ENCODE results near the gene PLD1.
A peak's percentile ranks its signal among the peaks of the same experiment; 100 is the strongest.
"Not testable (repeated sequence)": the region's sequence is repeated elsewhere in the genome, so short reads cannot be mapped to it uniquely, and the experiment has no call there.

Gene PLD1

DNA sequence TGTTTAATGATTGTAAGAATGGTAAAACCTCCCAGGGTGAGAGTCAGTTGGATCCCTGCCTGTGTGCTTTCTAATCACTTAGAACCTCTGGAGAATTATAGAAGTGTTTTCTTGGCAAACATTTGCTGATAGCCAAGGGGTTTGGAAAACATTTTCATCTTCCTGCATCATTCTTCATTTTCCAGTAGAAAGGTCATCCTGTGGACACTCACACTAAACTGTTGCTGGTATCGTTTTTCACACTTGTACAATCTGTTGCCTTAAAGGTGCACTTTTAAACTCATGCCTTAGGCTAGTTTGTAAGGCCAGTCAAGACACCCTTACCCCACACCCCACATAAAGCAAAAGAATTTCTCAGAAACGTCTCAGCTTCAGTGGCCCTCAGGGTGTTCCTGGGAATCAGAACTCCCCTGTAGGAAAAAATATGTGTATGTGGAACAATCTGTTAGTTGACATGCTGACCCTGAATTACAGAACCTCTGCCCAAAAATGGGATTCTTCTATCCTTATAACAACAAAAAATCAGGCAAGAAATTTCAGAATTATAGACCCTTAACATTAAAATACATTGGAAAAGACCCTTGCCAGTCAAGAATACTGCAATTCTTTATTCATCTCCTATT lies 5.8 kb upstream of the PLD1 start:
- DNase-seq = no peak

DNA sequence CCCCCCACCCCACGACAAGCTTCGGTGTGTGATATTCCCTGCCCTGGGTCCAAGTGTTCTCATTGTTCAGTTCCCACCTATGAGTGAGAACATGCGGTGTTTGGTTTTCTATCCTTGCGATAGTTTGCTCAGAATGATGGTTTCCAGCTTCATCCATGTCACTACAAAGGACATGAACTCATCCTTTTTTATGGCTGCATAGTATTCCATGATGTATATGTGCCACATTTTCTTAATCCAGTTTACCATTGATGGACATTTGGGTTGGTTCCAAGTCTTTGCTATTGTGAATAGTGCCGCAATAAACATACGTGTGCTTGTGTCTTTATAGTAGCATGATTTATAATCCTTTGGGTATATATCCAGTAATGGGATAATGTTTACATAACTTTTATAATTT lies 4.4 kb upstream of the PLD1 start:
- DNase-seq = not testable (repeated sequence)

DNA sequence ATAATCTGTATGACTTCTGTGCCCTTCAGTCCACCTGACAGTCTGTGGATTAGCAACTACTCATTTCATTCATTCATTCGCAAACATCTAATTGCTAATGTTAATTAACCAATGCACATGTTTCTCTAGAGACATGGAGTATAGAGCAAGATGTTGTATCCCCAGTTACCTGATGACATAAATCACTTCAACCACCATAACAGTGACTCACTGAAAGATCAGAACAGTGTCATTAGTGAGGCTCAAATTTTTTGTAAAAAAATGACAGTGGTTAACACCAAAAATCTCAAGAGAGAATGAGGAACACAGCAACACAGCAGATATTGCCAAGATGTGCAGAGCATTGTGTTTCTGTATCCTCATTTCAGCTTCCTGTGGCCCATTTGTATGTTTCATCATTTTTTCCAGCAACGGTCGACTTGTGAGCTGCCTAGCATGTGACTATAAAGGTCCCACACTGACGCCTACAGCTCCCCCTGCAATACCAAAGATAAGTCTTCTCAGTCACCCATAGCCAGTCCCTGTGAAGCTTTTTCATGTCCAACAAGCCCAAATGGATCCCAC lies 3.7 kb upstream of the PLD1 start:
- DNase-seq = peak; percentile 26

DNA sequence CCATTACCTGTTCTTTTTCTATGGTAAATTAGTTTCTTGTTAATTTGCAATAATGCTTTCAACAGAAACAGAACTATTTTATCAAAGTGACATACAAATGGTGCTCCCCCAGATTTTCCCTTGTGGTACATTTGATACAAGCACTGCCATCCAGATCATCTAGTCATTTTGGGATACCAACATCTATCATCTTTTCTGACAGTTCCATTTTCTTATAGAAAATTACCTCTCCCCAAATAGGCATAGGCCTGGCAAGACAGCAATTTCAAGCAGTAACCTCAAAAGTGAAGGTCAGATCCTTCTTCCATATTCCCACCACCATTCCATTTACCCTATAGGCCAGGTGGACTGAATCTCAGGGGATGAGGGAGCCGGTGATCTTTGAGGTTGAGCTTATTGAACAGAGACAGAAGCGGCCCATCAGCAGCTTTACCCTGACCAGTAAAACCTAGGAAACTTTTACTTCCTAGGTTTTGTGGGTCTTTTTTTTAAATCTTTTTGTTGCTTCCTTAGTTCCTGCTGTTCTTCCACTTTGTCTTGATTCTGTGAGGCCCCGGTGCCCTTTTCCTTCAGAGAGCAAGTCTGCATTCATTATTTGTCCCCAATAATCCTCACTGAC lies 3.1 kb upstream of the PLD1 start:
- DNase-seq = no peak

DNA sequence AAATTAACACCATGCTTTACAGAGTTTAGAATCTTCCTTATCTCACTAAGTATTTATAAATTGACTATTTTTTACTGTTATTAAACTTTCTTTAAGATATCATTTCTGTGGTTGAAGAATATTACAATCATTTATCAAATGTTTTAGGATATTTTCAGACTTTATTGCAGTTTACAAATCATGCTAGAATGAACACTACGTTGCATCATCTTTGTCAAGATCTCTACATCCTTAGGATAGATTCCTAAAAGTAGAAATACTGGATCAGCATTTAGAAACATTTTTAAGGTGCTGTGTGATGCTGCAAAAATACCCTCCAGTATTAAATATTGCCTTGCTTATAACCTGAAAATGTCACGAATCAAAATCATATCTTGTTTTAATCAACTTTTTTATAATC lies 2.5 kb upstream of the PLD1 start:
- DNase-seq = no peak

DNA sequence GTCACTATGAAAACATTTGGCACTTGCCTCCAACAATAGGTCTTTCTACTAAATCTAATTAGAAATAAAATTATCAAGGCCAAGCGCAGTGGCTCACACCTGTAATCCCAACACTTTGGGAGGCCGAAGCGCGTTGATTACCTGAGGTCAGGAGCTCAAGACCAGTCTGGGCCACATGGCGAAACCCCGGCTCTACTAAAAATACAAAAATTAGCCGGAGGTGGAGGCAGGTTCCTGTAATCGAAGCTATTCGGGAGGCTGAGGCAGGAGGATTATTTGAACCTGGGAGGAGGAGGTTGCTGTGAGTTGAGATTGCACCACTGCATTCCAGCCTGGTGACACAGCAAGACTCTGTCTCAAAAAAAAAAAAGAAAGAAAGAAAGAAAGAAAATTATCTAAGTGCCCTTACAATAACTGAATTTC lies 1.6 kb upstream of the PLD1 start:
- no peak for DNase-seq

DNA sequence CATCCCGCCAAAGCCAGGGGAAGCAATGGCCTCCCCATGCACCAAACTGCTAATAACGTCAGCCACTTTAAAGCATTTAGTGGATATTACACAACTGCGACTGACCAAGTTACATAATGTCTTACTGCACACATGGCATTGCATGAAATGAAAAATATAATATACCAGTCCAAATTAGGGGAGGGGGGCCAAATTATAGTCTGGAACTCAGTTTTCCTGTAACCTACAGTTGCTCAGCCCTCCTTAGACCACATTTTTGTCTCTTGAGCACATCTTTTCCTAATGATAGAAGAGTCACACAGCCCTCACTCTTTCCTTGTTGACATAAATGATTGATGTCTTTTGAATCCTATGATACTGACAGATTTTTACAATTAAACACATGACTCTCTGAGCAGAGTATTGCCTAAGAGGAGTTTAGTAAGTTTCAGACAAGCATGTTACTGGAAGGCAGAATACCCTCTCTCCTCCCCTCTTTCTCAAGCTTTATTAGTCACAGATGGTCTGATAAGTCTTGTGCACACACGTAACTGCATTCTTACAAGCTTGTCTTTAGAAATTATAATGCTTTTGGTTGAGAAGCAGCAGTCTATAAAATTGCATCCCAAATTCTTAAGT lies 1.1 kb upstream of the PLD1 start:
- no peak for DNase-seq

DNA sequence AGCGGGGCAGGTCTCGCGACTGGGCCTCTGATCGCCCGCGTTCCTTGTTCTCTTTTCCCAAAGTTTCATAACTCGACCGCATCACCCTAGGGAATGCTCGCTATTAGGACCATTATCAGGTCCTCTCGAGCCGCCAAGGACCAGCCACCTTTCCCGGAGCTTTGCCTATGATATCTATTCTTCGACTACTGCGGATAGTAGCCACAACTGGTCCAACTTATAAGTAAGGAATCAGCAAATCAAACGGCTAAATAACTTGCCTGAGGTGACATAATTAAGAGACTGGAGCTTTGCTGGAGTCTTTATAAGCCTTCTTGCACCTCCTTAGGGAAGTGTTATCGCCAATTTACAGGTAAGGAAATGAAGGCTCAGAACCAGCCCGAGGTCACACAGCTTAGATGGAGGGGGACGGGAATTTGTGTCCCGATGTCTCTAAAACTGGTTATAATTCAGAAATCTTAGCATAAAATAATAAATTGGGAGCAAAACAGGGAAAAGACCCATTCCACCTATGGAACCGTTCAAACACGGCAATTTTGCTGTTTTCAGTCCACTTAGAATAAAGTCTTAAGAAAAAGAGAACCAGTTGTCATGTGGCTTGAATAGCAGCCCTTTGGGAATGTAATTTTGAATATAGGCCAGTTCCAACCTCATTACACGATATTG lies 479 bp upstream of the PLD1 start:
- no peak for DNase-seq

DNA sequence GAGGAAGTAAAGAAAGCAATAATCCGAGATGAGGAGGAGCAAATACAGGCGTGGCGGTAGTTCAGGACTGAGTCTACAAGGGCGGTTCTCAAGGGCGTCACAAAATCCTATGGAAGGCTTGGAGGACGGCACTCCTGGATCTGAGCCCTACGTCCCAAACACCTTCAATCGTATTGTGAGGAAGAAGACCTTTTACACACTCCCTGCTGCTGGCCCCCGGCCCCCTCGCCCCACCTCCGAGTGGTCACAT lies 747 bp downstream of the PLD1 start:
- DNase-seq = no peak

DNA sequence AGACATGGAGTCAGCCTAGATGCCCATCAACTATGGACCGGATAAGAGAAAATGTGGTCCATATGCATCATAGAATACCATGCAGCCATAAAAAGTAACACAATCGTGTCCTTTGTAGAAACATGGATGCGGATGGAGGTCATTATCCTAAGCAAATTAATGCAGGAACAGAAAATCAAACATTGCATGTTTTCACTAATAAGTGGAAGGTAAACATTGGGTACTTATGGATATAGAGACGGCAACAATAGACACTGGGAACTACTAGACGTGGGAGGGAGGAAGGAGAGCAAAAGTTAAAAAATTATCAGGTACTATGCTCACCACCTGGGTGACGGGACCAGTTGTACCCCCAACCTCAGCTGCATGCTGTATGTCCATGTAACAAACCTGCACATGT lies 2.5 kb downstream of the PLD1 start:
- no peak for DNase-seq

DNA sequence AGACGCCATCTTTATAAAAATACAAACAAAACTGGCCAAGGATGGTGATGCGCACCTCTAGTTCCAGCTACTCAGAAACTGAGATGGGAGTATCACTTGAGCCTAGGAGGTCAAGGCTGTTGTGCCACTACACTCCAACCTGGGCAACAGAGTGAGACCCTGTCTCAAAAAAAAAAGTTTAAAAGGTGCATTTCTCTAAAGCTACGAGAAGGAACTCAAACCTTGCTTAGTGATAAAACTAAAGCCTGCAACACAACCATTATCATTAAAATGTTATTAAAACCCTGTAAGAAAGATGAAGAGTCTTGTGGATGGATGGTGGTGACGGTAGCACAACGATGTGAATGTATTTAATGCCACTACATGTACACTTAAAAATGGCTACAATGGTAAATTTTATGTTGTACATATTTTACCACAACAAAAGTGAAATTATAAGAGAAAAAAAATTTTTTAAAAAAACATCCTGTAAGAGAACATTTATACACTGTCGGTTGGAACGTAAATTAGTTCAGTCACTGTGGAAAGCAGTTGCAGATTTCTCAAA lies 3.1 kb downstream of the PLD1 start:
- no peak for DNase-seq

DNA sequence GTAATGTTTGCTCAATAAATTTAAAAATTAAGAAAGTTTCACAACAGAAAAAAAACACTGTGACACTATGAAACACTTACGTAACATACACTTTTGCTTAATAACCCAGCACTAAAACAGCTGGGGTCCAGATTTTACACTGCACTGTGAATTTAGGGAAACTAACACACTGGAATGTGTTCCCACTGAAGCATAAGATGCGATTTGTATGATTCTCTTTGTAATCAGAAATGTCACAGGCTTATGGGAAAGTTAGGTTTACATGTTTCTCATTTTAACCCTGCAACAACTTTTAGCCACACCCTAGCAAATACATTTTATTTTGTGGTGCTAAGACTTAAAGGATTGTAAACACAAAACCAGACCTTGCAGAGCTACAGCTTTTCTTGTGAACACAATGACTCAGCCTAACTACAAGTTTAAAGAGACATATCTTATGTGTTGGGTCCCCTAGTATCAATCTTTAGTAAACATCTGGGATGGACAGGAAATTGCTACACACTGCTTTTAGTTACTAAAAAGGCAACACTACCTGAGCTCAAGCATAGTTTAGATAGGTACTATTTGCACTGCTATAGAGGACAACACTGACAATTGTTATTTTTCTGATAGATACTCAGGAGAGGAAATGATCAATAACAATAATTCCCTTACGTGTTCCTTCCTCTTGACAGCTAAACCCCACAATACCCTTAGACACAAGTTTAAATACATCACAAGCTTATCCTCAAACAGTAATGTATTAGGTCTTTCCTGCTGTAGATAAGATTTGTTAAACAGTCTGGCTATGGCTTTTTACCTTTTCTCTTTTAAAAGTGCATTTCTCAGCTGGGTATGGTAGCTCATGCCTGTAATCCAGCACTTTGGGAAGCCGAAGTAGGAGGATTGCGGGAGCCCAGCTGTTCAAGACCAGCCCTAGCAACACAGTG lies 3.8 kb downstream of the PLD1 start:
- no peak for DNase-seq

DNA sequence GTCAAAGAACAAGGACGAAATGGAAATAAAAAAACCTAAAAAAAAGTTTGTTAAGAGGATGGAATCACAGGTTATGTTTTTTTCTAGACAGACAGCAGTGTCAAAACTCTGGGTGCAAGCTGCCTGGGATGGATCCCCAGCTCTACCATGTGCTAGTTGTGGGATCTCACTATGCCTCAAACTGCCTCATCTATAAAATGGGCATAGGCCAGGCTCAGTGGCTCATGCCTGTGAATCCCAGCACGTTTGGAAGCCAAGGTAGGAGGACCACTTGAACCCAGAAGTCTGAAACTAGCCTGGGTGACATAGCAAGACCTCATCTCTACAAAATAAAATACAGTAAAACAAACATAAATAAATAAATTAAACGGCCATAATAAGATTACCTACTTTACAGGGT lies 4.6 kb downstream of the PLD1 start:
- DNase-seq = no peak

DNA sequence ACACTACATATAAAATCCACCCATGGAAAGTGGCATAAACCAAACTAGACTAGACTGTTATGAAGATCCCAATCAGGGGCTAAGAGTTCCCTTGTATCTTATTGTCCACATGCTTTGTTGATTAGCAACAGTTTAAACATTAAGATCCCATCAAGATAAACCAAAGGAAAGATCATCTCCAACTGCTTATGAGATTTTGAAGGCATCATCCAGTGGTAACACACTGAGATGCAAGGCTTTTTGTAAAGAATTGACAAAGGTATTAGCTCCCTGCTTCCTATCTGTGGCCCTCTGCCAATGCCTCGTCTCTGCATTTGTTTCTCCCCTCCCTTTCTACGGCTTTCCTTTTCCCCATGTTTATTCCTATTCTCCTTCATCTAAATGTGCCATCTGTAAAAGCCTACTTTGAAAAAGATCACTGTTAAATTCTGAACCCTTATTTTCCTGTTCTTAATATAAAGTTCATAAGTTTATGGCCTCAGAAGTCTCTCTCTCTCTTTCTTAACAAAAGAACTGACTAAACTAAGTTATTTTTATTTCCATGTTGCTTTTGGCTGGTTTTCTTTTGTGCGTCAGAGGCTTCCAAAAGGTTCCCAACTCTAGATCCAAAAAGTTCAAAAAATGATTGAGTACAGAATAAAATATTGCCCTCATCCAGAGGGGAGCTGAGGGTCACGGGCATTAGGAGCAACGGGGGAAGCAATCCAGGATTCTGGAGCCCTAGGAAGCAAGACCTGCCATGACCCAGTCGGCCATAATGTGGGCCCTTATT lies 5.5 kb downstream of the PLD1 start:
- no peak for DNase-seq

DNA sequence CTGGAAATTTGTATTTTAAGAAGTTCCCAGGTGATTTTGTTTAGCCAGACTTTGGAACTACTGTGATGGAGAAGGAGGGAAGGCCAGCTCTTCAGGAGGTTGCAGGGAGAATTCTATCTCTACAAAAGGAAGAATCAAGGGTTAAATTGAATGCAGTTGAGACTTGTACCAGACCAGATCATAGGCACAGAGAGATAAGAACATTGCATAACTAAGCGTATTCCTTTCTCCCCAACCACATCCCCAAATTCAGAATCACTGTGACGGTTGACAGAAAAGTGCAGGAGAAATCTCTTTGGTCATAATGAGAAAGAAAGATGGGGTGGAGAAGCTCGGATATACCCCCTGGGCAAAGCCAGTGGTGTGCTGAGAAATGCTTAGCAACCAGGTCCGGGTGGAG lies 7.2 kb downstream of the PLD1 start:
- DNase-seq = no peak

DNA sequence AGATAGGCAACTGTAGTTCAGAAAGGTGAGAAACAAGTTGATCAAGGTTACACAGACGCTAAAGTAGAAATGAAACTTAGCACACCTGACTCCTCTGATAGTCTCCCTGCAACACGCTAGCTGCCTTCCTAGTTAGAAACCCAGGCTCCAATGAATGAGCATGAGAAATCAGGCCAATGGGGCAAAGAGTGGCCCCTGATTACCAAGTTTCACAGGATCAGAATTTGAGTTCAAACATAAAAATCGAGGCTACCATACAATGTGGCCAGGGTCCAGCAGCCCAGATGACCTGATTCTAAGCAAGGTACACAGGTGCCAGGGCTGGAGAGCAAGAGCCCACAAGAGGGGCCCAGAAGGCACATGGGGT lies 7.7 kb downstream of the PLD1 start:
- no peak for DNase-seq

DNA sequence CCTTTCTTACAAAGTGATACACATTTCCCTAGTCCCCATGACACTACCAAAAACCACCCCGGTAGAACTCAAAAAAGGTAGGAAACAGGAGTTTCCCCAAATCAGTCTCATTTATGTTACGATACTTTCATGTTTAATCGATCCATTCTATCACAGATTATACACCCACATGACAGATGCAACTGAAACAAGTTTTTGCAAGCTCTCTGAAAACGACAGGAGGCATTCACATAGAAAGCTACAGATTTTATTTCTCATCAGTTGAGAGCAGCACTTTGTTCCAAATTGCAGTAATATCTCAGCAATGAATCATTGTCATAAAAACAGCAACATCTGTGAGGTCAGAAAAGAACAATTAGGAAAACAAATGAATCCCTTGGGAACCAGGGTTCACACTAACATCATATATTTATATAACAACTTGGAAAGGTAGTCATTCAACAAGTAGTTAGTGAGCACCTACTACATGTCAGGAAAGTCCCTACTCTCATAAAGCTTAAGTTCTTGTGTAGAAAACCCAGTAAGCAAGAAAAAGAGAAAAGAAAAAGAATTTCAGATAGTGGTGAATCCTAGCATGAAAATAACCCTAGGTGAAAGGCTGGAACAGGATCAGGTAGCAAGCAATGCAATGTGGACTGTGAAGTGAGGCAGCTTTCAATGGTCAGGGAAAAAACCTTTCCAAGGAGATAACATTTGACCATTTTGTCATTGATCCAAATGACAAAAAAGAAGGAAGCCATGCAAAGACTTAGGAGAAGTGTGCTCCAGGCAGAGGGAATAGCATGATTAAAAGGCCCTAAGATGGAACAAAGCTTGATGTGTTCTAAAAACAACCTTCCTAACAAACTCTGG lies 8.3 kb downstream of the PLD1 start:
- DNase-seq = no peak

DNA sequence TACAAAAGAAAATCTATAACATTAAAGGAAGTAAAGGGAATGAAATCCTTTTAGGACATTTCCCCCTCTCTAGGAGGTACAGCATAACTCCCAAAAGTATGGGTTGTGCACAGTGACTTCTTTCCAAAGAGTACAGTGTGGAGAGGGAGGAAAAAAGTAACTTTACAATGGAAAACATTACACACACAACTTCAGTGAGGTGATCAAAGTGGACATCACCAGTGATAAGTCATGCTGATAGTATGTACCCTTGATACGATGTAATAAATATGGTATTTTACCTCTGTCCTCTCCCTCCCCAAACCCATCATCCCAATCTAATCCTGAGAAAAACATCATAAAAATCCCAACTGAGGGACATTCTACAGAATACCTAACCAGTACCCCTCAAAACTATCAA lies 10.8 kb downstream of the PLD1 start:
- no peak for DNase-seq

DNA sequence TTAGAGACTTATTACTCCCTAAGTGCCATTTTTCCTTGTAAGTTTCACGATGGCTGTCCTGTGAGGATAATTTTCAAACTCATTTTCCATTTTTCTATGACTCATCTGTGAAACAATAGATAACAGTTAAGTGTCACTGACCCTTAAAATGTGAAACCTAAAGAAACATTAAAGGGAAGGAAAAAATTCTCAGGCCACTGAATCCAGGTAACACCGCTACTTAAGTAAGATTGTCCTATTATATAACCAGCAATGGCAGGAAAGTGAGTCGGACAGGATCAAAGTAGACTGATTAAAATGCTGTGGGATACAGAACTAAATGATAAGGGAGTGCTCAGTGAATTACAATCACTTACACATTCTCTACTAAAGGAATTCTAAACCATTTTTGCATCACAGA lies 12.4 kb downstream of the PLD1 start:
- DNase-seq = no peak

DNA sequence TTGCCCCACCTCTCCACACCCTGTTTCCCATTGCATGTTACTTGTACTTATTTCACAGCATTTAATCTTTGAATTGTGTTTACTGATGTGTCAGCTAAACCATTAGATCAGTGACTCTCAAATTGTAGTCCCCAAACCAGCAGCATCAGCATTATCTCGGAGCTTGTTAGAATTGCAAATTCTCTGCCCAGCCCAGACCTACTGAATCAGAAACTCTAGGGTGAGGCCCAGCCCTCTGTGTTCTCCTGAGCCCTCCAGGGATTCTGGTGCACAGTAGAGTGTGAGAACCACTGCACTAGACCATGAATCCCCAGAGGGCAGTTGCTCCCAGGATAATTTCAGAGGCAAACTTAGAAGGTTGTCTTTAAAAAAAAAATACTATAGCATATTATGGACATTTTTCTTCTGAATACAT lies 13.0 kb downstream of the PLD1 start:
- no peak for DNase-seq

DNA sequence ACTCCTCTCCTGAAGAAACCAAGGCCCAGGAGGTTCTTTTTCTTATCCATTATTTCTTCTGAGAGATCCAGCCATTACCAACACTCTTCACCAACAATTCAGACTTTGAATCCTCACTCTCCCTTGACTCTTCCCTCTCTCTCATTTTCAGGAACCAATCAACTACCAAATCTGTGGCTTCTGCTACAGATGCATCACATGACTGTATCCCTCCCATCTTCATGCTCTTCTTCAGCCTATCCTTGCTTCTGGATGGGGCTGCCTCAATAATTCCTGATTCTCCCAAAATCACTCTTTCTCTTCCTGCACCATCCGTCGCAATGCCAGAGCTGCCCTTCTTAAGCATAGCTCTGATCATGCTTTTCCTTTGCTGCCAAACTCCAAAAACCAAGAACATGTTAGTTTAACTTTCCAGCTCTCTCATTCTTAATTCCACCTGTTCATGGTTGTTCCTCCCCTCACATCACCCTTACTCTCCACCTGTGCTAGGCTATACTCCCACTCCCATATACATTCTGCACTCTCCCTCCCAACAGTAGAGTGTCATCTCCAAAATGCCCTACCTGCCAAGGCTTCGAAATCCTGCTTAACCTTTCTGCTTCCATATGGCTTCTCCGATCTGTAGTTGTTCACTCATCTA lies 13.5 kb downstream of the PLD1 start:
- DNase-seq = no peak

Data from activated gamma-delta T cell treated with Interleukin-2 at 50 U/mL for 16 hours (primary cell).